Suppressor macrophage treated with lipopolysaccharide for 4 hours (primary cell): ENCODE measurements around the gene FKBP1A.
"Not testable (repeated sequence)": the region's sequence is repeated elsewhere in the genome, so short reads cannot be mapped to it uniquely, and the experiment has no call there.

Experiments used
- DNase-seq: peaks from one replicate; pipeline ENCODE4 v3.0.0-alpha.2; 2020

FKBP1A gene

DNA sequence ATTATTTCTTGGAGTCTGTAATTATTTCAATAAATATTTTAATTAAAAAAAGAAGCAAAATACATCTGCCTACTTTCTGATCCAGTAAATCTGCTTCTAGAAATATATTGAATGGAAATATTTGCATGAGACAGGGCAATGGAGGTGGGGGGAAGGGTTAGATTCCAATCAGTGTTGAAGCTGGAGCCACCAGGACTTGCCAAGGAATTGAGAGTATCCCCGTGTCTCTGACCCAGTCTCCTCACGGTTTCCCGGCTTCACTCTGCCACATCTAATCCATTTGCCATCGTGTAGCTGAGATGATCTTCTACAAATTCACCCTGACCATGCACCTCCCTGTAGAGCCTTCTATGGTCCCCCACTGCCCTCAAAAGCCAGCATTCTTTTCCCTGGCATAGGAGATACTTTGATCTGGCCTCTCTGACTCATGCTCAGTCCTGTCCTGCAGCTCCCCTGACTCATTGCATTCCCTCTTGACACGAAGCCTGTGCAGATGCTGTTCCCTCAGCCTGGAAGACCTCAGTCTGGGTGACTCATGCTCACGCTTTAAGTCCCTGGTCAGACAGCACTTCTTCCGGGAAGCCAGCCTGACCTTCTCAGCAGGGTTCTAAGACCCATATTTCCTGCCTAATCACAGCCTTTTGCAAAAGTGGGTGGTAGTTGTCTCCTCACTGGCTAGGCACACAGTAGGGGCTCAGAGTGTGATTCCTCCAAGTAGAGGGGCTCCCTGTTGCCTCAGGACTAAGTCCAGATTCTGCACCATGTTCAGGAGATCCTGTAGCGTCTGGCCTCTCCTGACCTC is 23.0 kb upstream of the FKBP1A start:
- peak; percentile 82 for DNase-seq

DNA sequence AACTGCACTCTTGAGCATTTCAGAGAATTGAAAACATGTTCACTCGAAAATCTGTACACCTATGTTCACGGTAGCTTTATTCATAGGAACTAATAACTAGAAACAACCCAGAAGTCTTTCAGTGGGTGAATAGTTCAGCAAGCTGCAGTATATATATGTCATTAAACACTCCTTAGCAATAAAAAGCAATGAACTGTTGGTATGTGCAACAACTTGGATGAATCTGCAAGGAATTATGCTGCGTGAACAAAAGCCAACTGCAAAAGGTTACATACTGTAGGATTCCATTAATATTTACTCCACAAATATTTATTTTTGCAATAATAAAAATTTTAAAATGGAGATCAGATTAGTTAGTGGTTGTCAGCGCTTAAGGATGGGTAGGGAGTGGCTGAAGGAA is 22.1 kb upstream of the FKBP1A start:
- no peak for DNase-seq

DNA sequence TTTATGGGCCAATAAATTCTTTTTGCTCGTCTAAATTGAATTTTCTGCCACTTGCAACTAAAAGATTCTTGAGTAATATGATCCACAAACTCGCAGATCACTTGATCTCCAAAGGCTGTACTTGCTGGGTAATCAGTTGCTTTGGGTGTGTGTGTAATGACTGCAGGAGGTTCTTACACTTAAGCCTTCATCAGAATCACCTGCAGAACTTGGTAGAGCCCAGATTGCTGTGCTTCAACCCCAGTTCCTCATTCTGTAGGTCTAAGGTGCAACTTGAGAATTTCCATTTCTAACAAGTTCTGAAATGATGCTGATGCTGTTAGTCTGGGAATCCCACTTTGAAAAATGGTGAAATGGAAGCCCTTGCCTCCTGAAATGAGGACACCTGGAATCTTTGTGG is 12.9 kb upstream of the FKBP1A start:
- no peak for DNase-seq

DNA sequence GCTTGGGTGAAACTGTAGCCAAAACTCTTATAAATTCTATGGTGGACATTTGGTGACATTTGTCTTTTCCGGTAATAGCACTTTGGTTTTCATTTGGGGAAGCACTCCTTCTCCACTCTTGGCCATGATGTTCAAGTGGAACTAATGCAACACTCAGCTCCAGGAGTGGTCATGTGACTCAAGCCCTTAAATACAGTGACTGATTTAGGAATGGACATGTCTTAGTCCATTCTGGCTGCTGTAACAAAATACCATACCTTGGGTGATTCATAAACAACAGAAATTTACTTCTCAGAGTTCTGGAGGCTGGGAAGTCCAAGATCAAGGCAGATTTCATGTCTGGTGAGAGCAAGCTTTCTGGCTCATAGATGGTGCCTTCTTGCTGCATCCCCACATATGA is 10.8 kb upstream of the FKBP1A start:
- no peak for DNase-seq

DNA sequence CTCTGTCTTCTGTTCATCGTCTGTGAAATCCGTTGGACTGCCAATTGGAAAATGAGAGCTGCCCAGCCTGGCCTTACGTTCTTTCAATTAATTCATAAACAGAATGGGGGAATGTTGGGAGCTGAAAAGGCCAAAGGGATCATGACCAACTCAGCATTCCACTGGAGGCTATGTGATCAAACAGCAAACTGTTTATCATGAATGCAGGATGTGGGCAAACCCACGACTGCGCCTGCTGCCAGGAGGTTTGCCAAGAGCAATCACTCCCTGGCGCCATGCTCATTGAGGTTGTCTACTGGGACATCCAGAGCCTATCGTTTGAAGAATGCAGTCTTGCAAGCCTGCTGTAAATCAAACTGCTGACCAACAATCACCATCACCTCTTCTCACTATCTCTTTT is 9.3 kb upstream of the FKBP1A start:
- DNase-seq, result no peak

DNA sequence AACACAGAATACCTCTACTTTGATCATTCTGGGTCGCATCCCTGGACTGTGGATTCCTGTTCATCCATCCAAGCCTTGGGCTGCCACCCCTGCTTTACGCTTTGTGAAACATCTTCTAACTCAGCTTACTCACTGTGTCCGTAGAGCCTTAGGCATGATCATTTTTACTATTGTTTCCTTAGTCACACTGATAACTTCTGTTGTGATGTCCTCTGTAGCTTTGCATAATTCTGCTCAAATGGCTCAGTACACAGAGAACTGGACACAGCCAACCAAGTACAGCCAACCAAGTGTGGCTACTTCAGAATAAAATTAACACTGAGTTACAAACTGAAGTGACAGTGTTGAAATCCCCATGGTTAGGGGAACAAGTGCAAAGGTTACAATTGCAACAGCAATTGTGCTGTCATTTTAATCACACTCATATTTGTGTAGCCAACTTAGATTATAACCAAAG is 8.6 kb upstream of the FKBP1A start:
- no peak for DNase-seq

DNA sequence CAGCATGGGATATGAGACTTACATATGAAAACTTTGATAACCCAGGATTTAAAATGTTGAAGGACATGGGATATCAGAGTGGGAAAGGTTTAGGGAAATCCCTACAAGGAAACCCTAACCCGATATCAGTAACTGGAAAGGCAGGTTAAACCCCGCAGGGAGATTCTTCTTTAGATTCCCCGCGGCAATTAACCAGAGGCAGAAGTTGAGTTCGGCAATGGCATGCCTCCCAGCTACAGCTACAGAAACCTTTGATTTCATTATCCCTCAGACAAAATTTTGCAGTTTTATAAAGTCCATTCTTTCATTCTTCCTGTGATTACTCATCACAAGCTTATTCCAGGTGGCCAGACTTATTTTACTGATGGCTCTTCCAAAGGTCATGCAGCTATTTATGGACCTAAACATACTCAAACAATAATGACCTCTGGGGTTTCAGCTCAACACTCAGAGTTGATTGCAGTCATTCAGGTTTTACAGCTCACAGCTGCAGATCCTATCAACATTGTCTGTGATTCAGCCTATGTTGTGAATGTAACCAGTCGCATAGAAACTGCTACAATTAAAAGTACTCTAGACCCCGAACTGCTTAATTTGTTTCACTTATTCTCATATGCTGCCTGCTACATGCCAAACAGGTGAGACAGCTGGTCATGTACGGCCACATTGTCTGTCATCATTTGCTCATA is 7.0 kb upstream of the FKBP1A start:
- not testable (repeated sequence) for DNase-seq

DNA sequence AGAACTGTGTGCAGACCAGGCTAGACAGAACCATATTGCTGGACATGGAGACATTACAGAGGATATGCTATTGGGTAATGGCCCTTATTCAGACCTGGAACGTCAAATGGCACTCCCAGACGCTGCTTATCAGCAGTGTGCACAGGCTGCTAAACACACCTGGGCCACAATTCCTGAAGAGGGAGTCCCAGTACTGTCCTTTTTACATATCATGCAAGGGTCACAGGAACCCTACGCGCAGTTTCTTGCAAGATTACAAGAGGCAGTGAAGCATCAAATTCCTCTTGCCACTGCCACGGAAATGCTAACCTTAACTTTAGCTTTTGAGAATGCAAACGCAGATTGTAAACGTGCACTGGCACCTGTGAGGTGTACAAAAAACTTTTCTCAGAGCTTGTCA is 5.3 kb upstream of the FKBP1A start:
- DNase-seq, result not testable (repeated sequence)

DNA sequence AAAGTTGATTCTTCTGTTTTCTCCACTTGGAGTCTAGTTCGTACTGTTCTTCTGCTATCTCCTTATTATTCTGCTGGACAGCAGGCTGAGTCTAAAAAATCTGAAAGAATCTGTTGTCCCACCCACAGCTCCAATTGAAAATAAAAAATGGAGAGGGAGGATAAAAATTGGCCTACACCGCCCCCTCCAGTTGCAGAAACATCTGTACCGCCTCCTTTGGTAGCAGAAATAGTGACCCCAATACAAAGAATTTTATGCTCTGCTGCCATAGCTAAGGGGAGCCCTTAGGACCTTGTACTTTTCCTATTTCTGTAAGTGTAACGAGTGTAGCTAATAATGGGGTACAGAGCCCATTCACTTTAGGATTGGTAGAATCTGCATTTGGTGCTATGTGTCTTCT is 4.9 kb upstream of the FKBP1A start:
- DNase-seq, result no peak

DNA sequence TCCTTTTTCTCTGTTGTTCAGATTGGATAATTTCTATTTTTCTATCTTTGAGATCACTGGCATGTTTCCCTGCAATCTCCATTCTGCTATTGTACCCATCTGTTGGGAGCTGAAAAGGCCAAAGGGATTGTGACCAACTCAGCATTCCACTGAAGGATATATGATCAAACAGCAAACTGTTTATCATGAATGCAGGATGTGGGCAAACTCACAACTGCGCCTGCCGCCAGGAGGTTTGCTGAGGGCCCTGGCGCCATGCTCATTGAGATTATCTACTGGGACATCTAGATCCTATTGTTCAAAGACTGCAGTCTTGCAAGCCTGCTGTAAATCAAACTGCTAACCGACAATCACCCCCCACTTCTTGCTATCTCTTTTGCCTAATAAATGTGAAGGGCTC is 3.8 kb upstream of the FKBP1A start:
- no peak for DNase-seq

DNA sequence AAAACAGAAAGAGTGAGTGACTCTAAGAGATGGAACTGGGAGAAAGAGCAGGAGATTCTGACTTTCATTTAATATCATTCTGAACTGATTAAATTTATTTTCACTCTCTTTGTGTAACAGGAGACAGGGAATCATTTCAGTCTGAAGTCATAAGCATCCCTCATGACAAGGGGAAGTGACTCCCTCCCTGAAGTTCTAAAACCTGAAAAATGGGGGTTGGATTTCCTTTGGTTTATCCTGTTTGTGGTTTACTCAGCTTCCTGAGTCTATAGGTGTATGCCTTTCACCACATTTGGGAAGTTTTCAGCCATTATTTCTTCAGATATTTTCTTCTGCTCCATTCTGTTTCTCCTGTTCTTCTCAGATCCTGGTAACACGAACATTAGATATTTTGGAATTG is 3.4 kb upstream of the FKBP1A start:
- no peak for DNase-seq

DNA sequence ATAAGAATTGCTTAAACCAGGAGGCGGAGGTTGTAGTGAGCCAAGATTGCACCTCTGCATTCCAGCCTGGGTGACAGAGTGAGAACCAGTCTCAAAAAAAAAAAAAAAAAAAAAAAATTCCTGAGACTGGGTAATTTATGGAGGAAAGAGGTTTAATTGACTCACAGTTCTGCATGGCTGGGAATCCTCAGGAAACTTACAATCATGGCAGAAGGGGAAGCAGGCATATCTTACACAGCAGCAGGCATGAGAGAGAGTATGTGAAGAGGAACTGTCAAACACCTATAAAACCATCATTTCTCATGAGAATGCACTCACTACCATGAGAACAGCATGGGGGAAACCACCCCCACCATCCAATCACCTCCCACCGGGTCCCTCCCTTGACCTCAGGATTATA is 1.8 kb upstream of the FKBP1A start:
- no peak for DNase-seq

DNA sequence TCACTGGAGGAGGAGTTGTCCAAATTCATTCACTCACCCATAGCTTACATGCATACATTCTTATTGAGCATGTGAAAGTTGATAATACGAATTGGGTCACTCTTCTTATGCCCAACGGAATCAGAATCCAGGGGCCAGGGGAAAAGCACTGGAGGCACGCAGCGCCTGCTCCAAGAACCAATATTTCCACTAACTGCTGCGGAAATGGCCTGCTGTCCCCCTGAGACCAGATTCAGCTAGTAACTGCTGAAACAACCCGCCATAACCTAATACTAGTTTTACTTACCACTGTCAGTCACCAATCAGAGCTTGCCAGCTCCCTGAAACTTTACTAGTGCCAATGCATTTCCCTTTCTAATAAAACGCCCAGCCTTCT is 641 bp upstream of the FKBP1A start:
- no peak for DNase-seq

DNA sequence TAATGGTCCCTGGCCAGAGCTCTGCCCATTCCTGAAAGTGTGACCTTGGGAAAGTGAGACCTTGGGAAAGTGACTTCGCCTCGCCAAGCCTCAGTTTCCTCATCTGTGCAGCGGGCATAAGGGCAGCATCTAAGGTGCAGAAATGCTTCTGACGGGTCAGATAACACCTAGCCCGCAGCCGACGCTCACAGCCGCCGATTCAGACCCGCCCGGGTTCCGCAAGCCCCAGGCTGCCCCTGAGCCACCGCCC is 486 bp downstream of the FKBP1A start:
- DNase-seq, result no peak

DNA sequence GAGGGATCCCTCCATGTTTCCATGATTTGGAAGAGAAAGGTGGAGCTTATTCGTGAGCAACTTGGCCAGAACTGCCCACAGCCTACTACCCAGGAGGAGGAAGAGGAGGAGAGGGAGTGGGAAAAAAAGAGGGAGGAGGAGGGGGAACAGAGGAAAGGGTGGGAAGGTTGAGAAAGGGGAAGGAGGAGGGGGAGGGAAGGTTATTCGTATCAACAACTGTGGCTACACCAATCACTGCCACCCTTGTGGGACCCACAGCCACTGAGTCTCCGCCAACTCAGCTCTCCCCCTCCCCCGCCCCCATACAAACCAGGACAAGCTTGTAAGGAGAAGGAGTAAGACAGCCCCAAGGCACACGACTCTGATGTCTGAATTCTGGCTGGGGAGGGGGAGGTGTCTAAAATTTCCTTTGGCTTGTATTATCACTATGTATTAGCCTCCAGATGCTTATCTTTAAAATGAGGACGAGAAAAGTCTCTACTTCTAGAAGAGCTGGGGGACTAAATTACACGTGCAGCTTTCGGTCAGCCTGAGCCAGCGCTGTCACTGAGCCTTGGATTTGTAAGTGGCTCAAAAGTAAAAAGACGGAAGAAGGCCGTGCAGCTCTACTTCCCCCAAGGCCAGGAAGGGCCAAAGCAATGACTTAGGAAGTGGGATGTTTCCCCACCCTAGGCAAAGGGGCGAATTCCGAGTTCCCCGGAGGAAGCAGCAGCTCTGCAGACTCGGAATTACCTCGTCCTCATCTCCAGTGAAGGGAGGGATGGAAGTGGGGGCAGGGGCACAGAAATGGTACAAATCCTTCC is 1.0 kb downstream of the FKBP1A start:
- peak; percentile 71 for DNase-seq

DNA sequence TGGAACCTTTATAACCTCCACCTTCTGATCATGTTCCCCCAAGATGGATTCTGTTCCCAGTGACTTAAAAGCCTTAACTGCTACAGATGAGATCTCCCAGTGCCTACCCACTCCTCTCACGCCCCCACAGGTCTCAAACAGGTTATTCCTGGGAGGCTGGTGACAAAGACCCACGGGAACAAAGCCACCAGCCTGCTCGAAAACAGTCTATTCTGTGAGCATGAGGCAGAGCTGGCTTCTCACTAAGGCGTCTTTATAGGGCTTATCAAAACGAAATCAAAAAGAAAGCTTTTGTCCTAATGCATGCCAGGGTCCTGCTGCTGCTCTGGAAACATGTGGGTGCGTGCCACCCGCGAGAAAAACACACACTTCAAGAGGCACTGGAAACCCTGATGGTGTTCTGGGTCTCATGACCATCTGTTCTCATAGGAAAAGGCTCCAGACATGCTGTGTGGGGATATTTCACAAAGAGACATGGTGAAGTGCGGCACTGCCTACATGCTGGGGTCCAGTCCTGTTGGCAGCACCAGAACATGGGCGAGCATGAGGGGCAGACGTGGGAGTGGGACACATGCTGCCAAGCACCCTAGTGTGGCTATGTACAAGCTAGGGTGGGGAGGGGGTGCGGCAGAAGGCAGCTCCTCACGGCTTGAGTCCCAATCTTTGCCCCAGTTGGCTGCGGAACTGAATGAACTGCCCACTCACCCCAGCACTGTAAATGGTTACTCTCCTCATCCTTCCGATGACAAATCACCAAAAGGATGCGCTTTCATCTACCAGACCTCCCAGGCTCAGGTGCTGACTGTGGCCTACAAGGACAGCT is 2.1 kb downstream of the FKBP1A start:
- DNase-seq, result no peak

DNA sequence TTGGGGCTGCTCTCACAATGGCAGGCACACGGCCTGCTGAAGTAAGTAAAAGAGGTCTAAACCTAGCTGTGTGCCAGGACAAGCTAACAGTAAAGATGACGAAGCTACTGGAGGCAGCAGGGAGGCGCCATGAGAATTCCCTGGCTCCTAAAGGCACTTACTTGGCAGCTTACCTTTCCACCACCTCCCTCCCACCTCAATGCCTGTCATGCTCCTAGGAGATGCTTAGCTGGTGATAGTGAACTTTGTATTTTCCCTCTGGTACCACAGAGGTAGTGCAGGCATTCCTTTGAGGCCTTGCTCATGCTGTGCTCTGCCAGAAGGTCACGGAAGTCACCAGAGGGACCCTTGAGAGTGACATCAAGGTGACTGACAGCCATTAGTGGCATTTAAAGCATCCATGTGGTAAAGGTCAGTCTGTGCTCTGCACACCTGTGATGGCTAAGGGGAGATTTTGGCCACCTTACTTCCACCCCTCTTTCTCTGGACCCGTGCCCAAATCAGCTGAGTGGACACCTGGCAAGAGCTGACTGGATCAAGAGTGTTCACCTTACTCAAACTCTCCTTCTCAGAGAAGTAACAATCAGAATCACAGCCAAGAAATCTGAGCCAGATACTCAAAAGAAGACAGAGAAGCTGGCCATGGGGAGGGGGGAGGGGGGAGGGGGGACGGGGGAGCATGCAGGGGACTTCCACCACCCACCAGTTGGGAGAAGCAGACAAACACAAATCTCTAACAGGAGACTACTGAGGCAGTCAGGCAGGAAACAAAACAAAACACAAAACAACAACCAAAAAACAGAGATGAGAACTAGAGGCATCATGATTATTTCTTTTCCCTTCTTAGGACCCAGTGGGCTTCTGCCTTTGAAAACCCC is 2.9 kb downstream of the FKBP1A start:
- no peak for DNase-seq

DNA sequence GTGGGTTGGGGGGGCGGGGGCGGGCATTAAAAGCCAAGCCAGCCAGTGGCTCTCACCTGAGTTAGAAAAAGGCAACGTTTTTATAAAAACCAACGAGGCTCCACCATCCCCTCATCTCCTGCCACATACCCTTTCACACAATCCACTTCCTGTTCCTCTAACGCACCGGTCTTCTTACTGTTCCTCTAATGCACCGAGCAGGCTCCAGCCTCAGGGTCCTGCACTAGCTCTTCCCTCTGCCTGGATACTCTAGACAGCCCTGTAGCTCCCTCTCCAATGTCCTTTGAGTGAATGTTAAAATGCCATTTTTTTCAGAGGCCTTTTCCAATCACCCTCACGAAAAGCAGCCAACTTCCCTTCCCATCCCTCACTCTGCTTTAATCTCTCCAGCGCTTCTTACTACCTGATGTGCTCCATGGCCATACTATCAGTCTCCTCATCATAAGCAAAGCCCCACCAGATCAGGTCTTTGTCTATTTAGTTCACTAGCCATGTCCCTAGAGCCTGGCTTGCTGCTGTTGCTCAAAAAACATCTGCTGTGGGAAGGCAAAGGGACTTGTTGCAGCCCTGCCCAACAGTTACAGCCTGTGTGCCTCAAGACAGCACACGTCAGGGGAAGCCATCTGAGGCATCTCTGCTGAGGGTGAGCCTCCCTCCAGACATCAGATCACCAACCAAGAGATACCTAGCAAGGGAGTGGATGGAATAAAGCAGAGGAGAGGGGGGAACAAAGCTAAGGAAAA is 3.9 kb downstream of the FKBP1A start:
- DNase-seq, result no peak

DNA sequence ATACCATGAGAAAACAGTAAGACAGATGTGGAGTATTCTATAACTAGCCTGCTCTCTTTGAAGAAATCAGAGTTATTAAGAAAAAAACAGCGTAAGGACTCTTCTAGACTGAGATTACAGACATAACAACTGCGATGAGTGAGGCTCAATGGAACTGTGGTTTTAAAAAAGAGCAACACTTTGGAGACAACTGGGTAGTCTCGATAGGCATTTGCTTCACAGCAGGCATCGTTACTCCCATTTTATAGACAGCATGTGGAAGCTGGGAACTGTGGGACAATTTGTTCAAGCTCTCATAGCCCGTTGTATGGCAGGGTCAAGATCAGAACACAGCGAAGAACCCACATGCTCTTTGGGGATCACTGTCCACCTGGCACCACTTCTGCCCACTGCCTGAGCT is 4.6 kb downstream of the FKBP1A start:
- DNase-seq, result no peak

DNA sequence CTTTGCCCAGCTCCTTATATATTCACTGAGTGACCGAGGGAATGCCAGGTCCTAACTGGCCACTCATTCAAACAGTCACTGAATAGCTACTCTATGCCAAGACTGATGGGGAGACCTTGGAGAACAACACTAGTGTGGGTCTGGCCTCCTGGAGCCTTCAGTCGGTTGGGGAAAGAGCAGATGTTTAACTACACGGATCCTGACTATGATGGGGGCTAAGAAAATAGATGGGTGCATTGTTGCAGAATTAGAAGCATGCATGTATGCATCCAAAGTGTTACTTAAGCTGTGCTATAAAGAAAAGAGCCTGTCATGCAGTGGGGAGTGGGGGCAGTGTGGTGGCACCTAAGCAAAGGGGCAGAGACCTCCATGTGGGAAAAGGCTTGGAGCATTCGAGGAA is 6.5 kb downstream of the FKBP1A start:
- DNase-seq, result no peak

DNA sequence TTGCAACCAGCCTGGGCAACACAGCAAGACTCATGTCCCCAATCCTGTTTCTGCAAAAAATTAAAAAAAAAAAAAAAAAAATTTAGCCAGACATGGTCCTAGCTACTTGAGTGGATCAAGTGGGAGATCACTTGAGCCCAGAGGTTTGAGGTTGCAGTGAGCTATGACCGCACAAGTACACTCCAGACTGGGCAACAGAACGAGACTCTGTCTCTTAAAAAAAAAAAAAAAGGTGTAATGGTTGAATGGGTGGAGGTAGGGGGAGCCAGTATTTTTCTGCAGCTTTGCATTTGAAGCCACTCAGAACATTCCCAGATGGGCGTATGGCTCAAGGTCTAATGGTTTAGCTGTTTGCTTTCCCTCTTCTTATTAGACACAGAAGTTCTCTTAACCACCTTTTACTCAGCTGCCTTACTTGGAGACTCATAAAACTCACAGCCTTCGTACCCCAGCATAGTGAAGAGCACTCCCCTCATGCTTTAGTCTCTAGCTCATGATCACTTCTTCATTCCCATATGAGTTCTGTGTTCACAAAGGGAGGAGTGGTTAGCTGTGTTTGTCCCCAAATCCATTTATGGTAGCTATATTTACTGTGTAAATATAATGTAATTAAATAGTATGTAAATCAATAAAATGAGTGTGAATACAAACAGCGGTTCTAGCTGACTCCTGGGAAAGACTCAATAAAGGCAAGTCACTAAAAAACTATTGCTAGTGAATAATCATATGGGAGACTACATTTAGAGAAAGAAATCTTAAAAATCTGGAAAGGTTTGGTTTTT is 9.0 kb downstream of the FKBP1A start:
- no peak for DNase-seq
